ENCODE data around the gene ZNF414. TPM values are rescaled to one million over a fixed set of nuclear protein-coding genes. Genes with fewer than 3 reads are reported as not detected.

The ZNF414 gene
- total and polyA plus RNA-seq, 2 donors (not counting 1 experiment from before 2014, with no cell fraction given), result 43.8 to 52.0 TPM

- WGBS (ENCODE audit: insufficient coverage), result 96% methylated on average over 45 of the region's 45 CpGs
- POLR2A ChIA-PET, result no interaction called here
Measured at GRCh38 chr19:8511573-8512101, 2.3 kb downstream of the ZNF414 start.

More at GRCh38 chr19:8511573-8512101, 2.3 kb downstream of the ZNF414 start:
- Histone ChIP-seq H3K27me3 (replicated peaks in 1 of 4; ENCODE audit: control extremely low read depth in 1 of 4, control insufficient read depth in 3 of 4, insufficient read depth in 4 of 4, low read length in 3 of 4) (no peaks in the 10 kb centered on the region), H3K4me3 (ENCODE audit: control extremely low read depth in 1 of 5, extremely low read depth in 1 of 5, insufficient read depth in 1 of 5, low read depth in 2 of 5, low read length in 4 of 5) (no peak overlapping the region), H3K36me3 (replicated peaks in 1 of 2; ENCODE audit: control extremely low read depth in 1 of 2, control insufficient read depth in 1 of 2, extremely low read depth in 1 of 2, insufficient read depth in 2 of 2, low read length in 1 of 2) (peaks cover 0 to 4% of the 10 kb centered on the region in 2 experiments), H3K4me1 (ENCODE audit: control insufficient read depth in 2 of 2, insufficient read depth in 2 of 2, low read length in 2 of 2) (peaks cover 9 to 19% of the 10 kb centered on the region in 2 donors), H3K79me2 (ENCODE audit: control insufficient read depth, insufficient read depth, low read length) (peaks cover 4% of the 10 kb centered on the region), H4K20me1 (ENCODE audit: control insufficient read depth, insufficient read depth, low read length, poor library complexity, severe bottlenecking) (no peaks in the 10 kb centered on the region), H3K9me3 (ENCODE audit: control extremely low read depth in 1 of 3, control insufficient read depth in 2 of 3, insufficient read depth in 1 of 3, low read length in 2 of 3) (peaks cover 0 to 9% (median 0%) of the 10 kb centered on the region in 3 donors), H2AFZ (ENCODE audit: insufficient read depth, low read depth, low read length, poor library complexity, severe bottlenecking) (no peak overlapping the region), H3K9ac (ENCODE audit: low read length) (no peak overlapping the region), H3K4me2 (replicated peaks; ENCODE audit: low read depth, low read length, poor library complexity, severe bottlenecking) (no peak overlapping the region), H3K27ac (ENCODE audit: low read length in 2 of 2) (no peak overlapping the region)
- Mint-ChIP-seq H3K27ac (no peak overlapping the region), H3K9me3 (ENCODE audit: insufficient read depth) (no peaks in the 10 kb centered on the region), H3K27me3 (no peaks in the 10 kb centered on the region), H3K4me1 (peaks cover 13% of the 10 kb centered on the region), H3K4me3 (no peak overlapping the region)
- DNase-seq, result no peak
- TF ChIP-seq CTCF (IDR thresholded peaks at IDR 0.05) (no peak), EZH2 (IDR thresholded peaks at IDR 0.05; ENCODE audit: borderline replicate concordance, insufficient read depth, low read depth, low read length, poor library complexity, severe bottlenecking) (no peak)
- CTCF ChIA-PET, result interaction anchor here (1.0 kb wide), 1 partner anchor 37 kb away, joined by 4 read pairs; no protein-coding TSS in a partner anchor
- intact Hi-C loops (cut with micrococcal nuclease), result loop anchor here (5.0 kb wide), 1 partner anchor 504 kb away; the partner anchor contains the start of gene ELAVL1
- no peak for ATAC-seq (ENCODE audit: low read depth)

Data from B cell (primary cell).